HG03095 (cell line): Measurements from ENCODE around the gene INPP4B.
"Not testable (repeated sequence)": the region's sequence is repeated elsewhere in the genome, so short reads cannot be mapped to it uniquely, and the experiment has no call there.

Experiments
- ATAC-seq: cut with Tn5 transposase; IDR thresholded peaks from one replicate; pipeline ENCODE4 v1.9.1; 2021; ENCODE audit warnings: moderate library complexity; ENCODE audit not compliant: unreplicated experiment

Gene INPP4B

DNA sequence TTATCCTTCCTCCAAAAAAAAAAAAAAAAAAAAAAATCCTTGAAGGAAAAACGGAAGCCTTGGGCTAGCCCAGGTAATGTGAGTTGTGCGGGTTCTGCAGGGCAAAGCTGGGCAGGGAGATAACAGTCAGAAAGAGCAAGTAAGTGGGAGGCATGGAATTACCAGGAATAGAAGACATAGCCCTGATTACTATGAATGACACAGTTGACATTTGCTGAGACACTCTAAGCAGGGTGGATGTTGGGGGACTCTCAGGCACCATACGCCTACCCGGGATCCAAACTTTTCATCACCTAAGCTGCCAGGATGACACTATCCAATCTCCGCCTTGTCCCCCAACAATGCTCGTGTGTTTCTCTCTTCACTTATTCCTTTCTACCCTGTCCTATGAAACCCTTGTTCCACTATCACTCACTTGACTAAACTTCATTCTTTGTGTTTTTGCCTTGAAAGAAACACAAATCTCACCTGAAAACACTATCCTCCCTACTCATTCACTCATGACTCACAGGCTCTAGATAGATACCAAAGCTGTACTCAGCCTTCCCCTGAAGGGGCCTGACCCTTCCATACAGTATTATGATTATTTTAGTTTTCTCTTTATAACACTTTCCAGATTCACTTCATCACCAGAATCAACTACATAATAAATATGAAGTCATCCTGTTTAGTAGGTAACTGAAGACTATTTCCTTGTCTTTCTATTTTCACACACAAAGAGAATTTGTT lies 158.4 kb downstream of the INPP4B start:
- no peak for ATAC-seq

DNA sequence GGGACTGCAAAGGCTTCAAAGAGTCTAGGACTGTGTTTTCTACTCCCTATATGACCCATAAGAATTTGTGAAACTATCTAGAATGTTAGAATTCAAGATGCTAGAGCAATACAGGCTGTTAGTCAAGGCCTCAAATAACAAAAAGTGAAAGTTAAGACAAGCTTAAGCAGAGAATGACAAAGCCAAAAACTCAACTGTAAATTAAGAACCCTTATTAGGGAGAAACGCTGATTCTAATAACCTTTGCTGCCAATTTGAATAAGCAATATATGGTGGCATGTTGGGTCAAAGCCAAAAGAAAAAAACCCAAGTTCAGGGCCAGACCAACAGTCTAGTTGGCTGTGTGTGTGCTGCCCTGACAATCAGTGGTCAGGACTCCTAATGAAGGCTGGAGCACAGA lies 160.0 kb downstream of the INPP4B start:
- ATAC-seq = no peak

DNA sequence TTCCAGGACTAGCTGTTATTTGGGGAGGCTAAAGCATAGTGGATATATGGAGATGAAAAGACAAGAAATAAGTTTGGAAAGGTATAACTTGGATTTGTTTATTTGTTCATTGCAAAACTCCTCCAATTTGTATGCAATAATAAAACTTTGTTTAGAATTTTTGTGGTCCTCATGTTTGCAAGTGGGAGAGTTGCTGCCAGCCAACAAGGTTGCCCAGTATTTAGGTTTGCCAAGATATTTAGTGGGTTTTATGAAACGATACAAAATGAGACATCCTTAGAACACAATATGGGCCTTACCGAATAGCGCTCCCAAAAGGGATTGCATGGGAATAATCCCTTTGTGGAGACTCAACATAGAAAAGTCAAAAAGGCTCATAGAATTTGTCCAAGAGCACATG lies 162.1 kb downstream of the INPP4B start:
- ATAC-seq = no peak

DNA sequence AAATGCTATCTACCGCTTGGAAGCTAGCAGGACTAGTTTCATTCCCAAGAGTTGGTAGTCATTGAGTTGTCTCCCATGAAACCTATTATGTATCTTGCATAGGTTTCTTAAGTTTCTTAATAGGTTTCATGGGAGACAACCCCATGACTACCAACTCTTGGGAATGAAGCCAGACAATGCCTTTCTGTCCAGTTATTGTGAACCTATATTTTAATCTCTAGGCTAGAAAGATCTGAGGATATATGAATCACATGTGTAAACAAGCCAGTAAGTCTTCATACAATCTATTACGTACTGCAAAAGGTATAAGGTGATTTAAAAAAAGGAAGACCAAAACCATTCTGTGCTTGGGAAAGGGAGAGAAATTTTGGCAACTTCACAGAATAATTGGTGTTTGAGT lies 162.6 kb downstream of the INPP4B start:
- no peak for ATAC-seq

GRCh38 chr4:142671516-142671915 lies 174.6 kb downstream of the INPP4B start:
- no peak for ATAC-seq

DNA sequence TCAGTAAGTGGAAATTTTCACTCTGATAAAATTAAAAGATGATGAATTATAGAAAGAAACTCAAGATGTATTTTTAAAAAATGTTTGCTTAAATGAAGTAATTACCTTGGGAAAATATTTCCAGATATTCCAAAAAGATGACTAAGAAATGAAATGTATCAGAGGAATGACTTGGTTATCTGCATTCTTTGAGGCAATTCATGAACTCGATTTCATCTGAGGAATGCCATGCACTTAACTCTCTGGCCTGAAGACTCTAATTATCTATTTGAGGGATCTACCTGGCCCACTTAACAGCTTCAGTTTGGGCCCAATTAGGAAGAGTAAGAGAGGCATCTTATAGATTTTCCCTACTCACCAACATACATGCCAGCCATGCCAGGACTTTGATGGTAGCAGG lies 182.3 kb downstream of the INPP4B start:
- no peak for ATAC-seq

DNA sequence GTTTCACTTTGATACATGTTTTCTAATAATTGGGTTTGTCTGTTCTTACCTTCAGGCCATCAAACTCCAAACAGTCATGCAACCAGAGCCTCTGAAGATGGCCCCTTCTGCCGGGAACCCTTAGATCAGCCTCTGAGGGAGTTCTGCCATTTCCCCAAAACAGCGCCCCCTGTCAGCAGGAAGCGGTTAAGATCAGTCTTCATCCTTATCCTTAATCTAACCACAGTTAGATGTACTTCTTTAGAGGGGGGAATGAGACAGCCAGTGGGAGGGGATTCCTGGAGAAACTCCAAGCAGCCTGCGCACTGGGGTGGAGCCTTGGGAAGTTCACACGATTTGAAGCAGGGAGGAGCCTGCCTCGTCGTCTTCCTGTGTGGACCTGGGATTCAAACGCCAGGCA lies 185.4 kb downstream of the INPP4B start:
- ATAC-seq = no peak

DNA sequence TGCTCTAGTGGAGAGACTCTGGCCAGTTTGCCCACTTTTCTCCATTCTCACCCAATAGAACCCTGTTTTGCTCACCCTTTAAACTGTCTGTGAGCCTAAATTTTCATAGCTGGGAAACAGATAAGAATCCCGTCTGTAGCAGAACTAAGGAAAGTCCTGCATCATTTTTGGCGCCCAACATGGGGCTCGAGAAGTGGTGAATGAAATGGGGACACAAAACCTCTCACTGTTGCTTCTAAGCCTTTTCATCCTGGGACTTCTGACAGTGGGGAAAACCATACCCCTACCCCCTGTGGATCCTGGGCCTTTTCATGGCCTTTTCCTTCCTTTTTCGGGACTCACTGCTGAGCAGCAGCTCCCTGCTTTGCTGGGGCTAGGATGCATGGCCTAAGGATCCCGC lies 189.9 kb downstream of the INPP4B start:
- ATAC-seq = no peak

DNA sequence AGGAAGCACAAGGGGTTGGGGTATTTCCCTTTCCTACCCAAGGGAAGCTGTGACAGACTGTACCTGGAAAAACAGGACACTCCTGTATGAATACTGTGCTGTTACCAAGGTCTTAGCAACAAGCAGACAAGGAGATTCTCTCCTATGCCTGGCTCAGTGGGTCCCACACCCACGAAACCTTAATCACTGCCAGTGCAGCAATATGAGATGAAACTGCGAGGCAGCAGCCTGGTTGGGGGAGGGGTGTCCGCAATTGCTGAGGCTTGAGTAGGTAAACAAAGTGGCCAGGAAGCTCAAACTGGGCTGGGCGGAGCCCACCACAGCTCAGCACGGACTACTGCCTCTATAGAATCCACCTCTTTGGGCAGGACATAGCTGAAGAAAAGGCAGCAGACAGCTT lies 197.7 kb downstream of the INPP4B start:
- no peak for ATAC-seq

DNA sequence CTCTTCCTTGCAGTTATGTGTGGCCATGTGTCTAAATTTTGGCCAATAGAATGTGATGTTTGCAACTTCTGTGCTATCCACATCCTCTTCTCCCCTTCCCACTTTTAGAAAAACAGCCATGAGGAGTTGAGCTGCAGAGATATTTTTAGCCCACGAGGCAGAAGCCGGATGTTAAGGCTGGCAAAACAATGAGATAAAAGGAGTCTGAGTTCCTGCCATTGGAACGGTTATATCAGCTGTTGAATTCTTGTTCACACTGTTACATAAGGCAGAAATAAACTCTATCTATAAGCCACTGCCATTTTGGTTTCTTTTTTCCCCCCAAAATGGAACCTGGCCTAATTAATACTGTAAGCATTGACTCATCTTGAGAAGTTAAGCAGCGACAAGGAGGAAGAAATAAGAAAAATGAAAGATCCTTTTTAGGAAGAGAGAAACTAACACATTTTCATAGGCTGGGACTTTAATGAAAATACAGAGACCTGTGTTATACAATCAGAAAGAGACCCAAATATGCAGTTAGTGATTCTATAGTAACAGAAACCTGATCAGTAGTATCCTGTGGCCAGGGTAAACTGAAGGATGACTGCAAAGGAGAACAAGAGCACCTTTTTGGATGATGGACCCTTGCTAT lies 200.5 kb downstream of the INPP4B start:
- no peak for ATAC-seq

GRCh38 chr4:142644628-142645027 lies 201.5 kb downstream of the INPP4B start:
- not testable (repeated sequence) for ATAC-seq

- ATAC-seq = no peak
Observed at GRCh38 chr4:142637614-142638013, 208.5 kb downstream of the INPP4B start.

GRCh38 chr4:142631836-142632235 lies 214.3 kb downstream of the INPP4B start:
- ATAC-seq = no peak

DNA sequence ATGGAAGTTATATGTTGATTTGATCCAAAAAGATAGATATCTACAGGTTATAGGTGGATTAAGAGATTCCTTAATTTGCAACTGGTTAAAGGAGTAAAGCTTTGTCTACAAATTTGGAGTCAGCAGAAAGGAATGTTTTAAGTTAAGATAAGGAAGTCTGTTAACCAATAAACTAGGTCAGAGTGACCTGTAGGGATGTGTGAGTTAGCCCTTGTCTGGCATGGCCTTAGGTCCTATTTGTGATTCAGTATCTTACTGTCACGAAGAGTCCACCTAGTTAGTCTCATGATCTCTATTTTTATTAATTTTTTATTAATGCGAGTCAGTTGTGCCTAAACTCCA lies 230.8 kb downstream of the INPP4B start:
- no peak for ATAC-seq

DNA sequence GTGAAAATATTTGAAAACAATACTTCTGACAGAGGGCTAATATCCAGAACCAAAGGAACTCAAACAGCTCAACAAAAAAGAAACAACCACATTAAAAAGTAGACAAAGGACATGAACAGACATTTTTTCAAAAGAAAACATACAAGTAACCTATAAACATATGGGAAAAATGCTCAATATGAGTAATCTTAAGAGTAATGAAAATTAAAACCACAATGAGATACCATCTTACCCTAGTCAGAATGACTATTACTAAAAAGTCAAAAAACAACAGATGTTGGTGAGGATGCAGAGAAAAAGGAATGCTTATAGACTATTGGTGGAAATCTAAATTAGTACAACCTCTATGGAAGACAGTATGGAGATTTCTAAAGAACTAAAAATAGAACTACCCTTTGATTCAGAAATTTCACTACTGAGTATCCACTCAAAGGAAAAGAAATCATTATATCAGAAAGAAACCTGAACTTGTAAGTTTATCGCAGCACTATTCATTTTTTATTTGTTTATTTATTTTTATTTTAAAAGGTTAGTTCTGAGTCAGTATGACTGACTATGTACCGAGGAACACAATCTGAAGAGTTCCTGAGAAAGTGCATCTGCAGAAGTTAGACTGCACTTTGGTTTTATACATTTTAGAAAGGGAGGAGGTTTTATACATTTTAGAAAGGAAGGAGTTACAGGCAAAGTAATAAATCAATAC lies 231.3 kb downstream of the INPP4B start:
- no peak for ATAC-seq

GRCh38 chr4:142607976-142608375 lies 238.1 kb downstream of the INPP4B start:
- ATAC-seq = no peak

- no peak for ATAC-seq
Observed at GRCh38 chr4:142600952-142601351, 245.1 kb downstream of the INPP4B start.

- ATAC-seq = no peak
Observed at GRCh38 chr4:142598132-142598531, 248.0 kb downstream of the INPP4B start.

GRCh38 chr4:142596595-142596994 lies 249.5 kb downstream of the INPP4B start:
- ATAC-seq = no peak

- ATAC-seq = no peak
Observed at GRCh38 chr4:142596121-142596520, 250.0 kb downstream of the INPP4B start.

- ATAC-seq = no peak
Observed at GRCh38 chr4:142595222-142595871, 250.8 kb downstream of the INPP4B start.

DNA sequence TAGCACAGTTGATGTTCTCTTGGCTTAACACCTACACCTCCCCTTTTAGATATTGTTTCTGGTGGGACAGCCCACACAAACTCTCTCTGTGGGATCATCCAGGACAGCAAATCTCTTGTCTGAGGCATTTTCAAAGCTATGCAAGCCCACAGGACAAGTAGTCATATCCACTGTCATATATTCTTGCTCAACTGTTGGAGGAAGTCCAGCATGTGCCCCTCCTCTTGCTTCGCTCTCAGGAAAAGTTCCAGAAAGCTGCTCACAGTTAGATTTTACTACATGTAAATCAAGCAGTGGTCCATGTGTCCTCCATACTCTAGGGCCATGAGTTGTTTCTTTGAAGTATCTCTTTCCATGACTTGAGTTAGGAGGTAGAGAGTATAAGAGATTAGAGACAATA lies 260.7 kb downstream of the INPP4B start:
- no peak for ATAC-seq
